Anterior cingulate cortex (tissue), 58 donors: Measurements from ENCODE around the gene LGALS7B.
"Not testable (repeated sequence)": the region's sequence is repeated elsewhere in the genome, so short reads cannot be mapped to it uniquely, and the experiment has no call there.

ENCODE experiments used
- DNase-seq, 58 donors: peaks; one replicate each; lab custom pipeline; 2025; lab: John Stamatoyannopoulos, UW

LGALS7B gene

GRCh38 chr19:38793671-38794070 lies 4.7 kb downstream of the LGALS7B start:
- DNase-seq, result no peak

GRCh38 chr19:38795549-38795948 lies 6.5 kb downstream of the LGALS7B start:
- DNase-seq, result no peak

GRCh38 chr19:38796154-38796553 lies 7.2 kb downstream of the LGALS7B start:
- DNase-seq, result no peak

- DNase-seq, result not testable (repeated sequence)
Measured at GRCh38 chr19:38797781-38798180, 8.8 kb downstream of the LGALS7B start.

GRCh38 chr19:38799104-38799503 lies 10.1 kb downstream of the LGALS7B start:
- DNase-seq, result no peak

GRCh38 chr19:38800577-38801347 lies 11.8 kb downstream of the LGALS7B start:
- no peak for DNase-seq

GRCh38 chr19:38801359-38802095 lies 12.5 kb downstream of the LGALS7B start:
- no peak for DNase-seq

GRCh38 chr19:38803543-38803942 lies 14.5 kb downstream of the LGALS7B start:
- DNase-seq, result no peak

- no peak for DNase-seq
Measured at GRCh38 chr19:38805180-38805579, 16.2 kb downstream of the LGALS7B start.

- no peak for DNase-seq
Measured at GRCh38 chr19:38806371-38806770, 17.4 kb downstream of the LGALS7B start.

- not testable (repeated sequence) for DNase-seq
Measured at GRCh38 chr19:38807374-38808098, 18.5 kb downstream of the LGALS7B start.

- no peak for DNase-seq
Measured at GRCh38 chr19:38808741-38809140, 19.7 kb downstream of the LGALS7B start.

GRCh38 chr19:38809592-38810252 lies 20.7 kb downstream of the LGALS7B start:
- no peak for DNase-seq

GRCh38 chr19:38812009-38812840 lies 23.2 kb downstream of the LGALS7B start:
- DNase-seq, result no peak

GRCh38 chr19:38812841-38813320 lies 23.9 kb downstream of the LGALS7B start, which contains the start of gene LGALS4:
TSS of gene LGALS4 (minus strand) at chr19:38812945. CDS start at chr19:38812886, 59 bp downstream.
- DNase-seq, result no peak

GRCh38 chr19:38813323-38813722 lies 24.3 kb downstream of the LGALS7B start:
- no peak for DNase-seq

- DNase-seq, result not testable (repeated sequence)
Measured at GRCh38 chr19:38813932-38814331, 24.9 kb downstream of the LGALS7B start.

GRCh38 chr19:38815059-38816001 lies 26.3 kb downstream of the LGALS7B start:
- DNase-seq, result no peak
